GM18508 (cell line): Measurements from ENCODE around the gene MKNK2.

ENCODE experiments used
- ATAC-seq: cut with Tn5 transposase; IDR thresholded peaks from one replicate; pipeline ENCODE4 v1.9.1; 2021; ENCODE audit warnings: moderate number of reproducible peaks; ENCODE audit not compliant: insufficient read depth, unreplicated experiment

Gene MKNK2

GRCh38 chr19:2081873-2082810 is 31.1 kb upstream of the MKNK2 start:
- no peak for ATAC-seq

GRCh38 chr19:2080336-2080988 is 29.4 kb upstream of the MKNK2 start:
- ATAC-seq, result no peak

- no peak for ATAC-seq
Measured at GRCh38 chr19:2079865-2080301, 28.8 kb upstream of the MKNK2 start.

- ATAC-seq, result no peak
Measured at GRCh38 chr19:2079076-2079864, 28.2 kb upstream of the MKNK2 start.

- ATAC-seq, result no peak
Measured at GRCh38 chr19:2077833-2078619, 27.0 kb upstream of the MKNK2 start.

GRCh38 chr19:2077398-2077797 is 26.4 kb upstream of the MKNK2 start:
- no peak for ATAC-seq

GRCh38 chr19:2076526-2076944 is 25.5 kb upstream of the MKNK2 start:
- no peak for ATAC-seq

GRCh38 chr19:2072757-2073551 is 21.9 kb upstream of the MKNK2 start:
- no peak for ATAC-seq

- ATAC-seq, result no peak
Measured at GRCh38 chr19:2070986-2071673, 20.1 kb upstream of the MKNK2 start.

GRCh38 chr19:2070436-2070827 is 19.4 kb upstream of the MKNK2 start:
- ATAC-seq, result no peak

GRCh38 chr19:2064788-2065524 is 13.9 kb upstream of the MKNK2 start:
- no peak for ATAC-seq

- ATAC-seq, result no peak
Measured at GRCh38 chr19:2064395-2064787, 13.3 kb upstream of the MKNK2 start.

GRCh38 chr19:2063824-2064223 is 12.8 kb upstream of the MKNK2 start:
- no peak for ATAC-seq

GRCh38 chr19:2062770-2063169 is 11.7 kb upstream of the MKNK2 start:
- ATAC-seq, result no peak

- ATAC-seq, result no peak
Measured at GRCh38 chr19:2062389-2062729, 11.3 kb upstream of the MKNK2 start.

GRCh38 chr19:2061495-2062388 is 10.7 kb upstream of the MKNK2 start:
- ATAC-seq, result peak; percentile 47

- no peak for ATAC-seq
Measured at GRCh38 chr19:2060884-2061494, 9.9 kb upstream of the MKNK2 start.
